ENCODE measurements around the gene BSN. TPM values are rescaled to one million over a fixed set of nuclear protein-coding genes. Genes with fewer than 3 reads are reported as not detected.

BSN gene
- total RNA-seq, 5 donors from 2014 or later (not counting 1 experiment from before 2014, with no cell fraction given), result 0.08 to 0.44 (median 0.32) TPM

DNA sequence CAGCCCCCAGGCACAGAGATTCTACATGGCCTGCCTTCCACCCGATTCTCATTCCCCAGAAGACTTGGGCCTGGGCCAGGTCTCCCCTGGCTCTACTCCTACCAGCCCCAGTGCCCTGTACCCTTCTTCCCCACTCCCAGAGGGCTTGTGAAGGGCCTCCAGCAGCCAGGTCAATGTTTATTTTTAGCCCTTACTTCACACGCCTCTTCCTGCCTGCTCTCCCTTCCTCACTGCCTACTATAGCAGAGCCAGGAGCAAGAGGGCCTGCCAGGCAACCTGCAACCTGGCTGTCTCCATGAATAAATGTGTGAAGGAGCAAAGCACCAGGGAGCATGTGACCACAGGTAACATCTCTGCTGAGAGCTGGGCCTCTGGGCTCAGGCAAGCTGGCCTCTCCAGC, 93.5 kb downstream of the BSN start:
- Histone ChIP-seq H3K27me3 (replicated peaks in 1 of 2; ENCODE audit: control insufficient read depth in 2 of 2, extremely low read depth in 1 of 2, insufficient read depth in 2 of 2, low read length in 1 of 2) (no peaks in the 10 kb centered on the region), H3K4me3 (ENCODE audit: control insufficient read depth in 1 of 2, extremely low read depth in 1 of 2, low read length in 1 of 2) (no peak overlapping the region), H3K36me3 (ENCODE audit: control insufficient read depth in 2 of 2, extremely low read depth in 1 of 2, insufficient read depth in 1 of 2, low read length in 1 of 2) (no peaks in the 10 kb centered on the region), H3K9me3 (no peaks in the 10 kb centered on the region), H3K27ac (ENCODE audit: low read length) (no peak overlapping the region), H3K4me1 (ENCODE audit: control insufficient read depth in 1 of 2, extremely low read depth in 1 of 2, insufficient read depth in 2 of 2, low read length in 2 of 2) (no peaks in the 10 kb centered on the region)
- WGBS (ENCODE audit: insufficient coverage), result 100% methylated on average over 1 of the region's 2 CpGs
- Mint-ChIP-seq H3K27me3 (no peaks in the 10 kb centered on the region), H3K27ac (no peak overlapping the region), H3K36me3 (no peaks in the 10 kb centered on the region), H3K9me3 (no peaks in the 10 kb centered on the region), H3K4me1 (no peaks in the 10 kb centered on the region), H3K4me3 (no peak overlapping the region)
- ChIA-PET CTCF (no interaction called here), POLR2A (no interaction called here)
- DNase-seq (no peak), ATAC-seq (replicated peaks in 1 of 4) (no peak)

- WGBS (ENCODE audit: insufficient coverage), result 67% methylated on average over 1 of the region's 3 CpGs
- ATAC-seq (replicated peaks in 1 of 4) (no peak), DNase-seq (no peak)
- H3K36me3 ChIP-seq (ENCODE audit: control insufficient read depth in 2 of 2, extremely low read depth in 1 of 2, insufficient read depth in 1 of 2, low read length in 1 of 2), result no peaks in the 10 kb centered on the region
- H3K27ac ChIP-seq (ENCODE audit: low read length), result no peak overlapping the region
- no peak overlapping the region for H3K27ac Mint-ChIP-seq
- H3K4me1 ChIP-seq (ENCODE audit: control insufficient read depth in 1 of 2, extremely low read depth in 1 of 2, insufficient read depth in 2 of 2, low read length in 2 of 2), result no peaks in the 10 kb centered on the region
- H3K36me3 Mint-ChIP-seq, result no peaks in the 10 kb centered on the region
- ChIA-PET POLR2A (no interaction called here), CTCF (no interaction called here)
- no peaks in the 10 kb centered on the region for H3K9me3 ChIP-seq
- H3K4me3 ChIP-seq (ENCODE audit: control insufficient read depth in 1 of 2, extremely low read depth in 1 of 2, low read length in 1 of 2), result no peak overlapping the region
- H3K27me3 Mint-ChIP-seq, result no peaks in the 10 kb centered on the region
- H3K9me3 Mint-ChIP-seq, result no peaks in the 10 kb centered on the region
- no peak overlapping the region for H3K4me3 Mint-ChIP-seq
- no peaks in the 10 kb centered on the region for H3K4me1 Mint-ChIP-seq
- H3K27me3 ChIP-seq (replicated peaks in 1 of 2; ENCODE audit: control insufficient read depth in 2 of 2, extremely low read depth in 1 of 2, insufficient read depth in 2 of 2, low read length in 1 of 2), result no peaks in the 10 kb centered on the region
These were observed 94.2 kb downstream of the BSN start for GRCh38 chr3:49648354-49649019.

DNA sequence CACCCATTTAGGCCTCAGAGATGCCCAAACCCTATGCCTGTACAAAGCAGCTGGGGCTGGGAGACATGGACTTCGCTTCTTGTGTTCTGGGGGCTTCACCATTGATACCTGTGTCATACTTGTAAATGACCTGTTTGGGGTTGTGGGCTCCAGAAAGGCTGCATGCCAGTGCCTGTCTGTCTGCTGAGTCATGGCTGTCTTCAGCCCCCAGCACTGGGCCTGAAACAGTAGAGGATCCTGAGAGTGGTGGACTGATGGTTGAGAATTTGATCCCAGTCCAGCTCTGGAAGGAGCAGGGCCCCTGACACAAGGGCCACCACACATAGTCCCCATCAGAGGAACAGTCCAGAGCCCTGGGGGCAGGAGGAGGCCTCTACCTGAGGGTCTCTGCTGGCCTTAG, 95.3 kb downstream of the BSN start:
- no peaks in the 10 kb centered on the region for H3K36me3 Mint-ChIP-seq
- Histone ChIP-seq H3K36me3 (ENCODE audit: control insufficient read depth in 2 of 2, extremely low read depth in 1 of 2, insufficient read depth in 1 of 2, low read length in 1 of 2) (no peaks in the 10 kb centered on the region), H3K9me3 (no peaks in the 10 kb centered on the region), H3K4me3 (ENCODE audit: control insufficient read depth in 1 of 2, extremely low read depth in 1 of 2, low read length in 1 of 2) (no peak overlapping the region), H3K27me3 (replicated peaks in 1 of 2; ENCODE audit: control insufficient read depth in 2 of 2, extremely low read depth in 1 of 2, insufficient read depth in 2 of 2, low read length in 1 of 2) (no peaks in the 10 kb centered on the region), H3K4me1 (ENCODE audit: control insufficient read depth in 1 of 2, extremely low read depth in 1 of 2, insufficient read depth in 2 of 2, low read length in 2 of 2) (no peaks in the 10 kb centered on the region), H3K27ac (ENCODE audit: low read length) (no peak overlapping the region)
- whole genome bisulfite sequencing (ENCODE audit: insufficient coverage), result no CpG with 5 or more reads among the region's 1 CpG
- no peak for ATAC-seq (replicated peaks in 1 of 4)
- peaks cover 0 to under 1% (median 0%) of the 10 kb centered on the region in 3 donors for H3K4me1 Mint-ChIP-seq
- H3K4me3 Mint-ChIP-seq, result no peak overlapping the region
- H3K27me3 Mint-ChIP-seq, result peaks cover 0 to 2% of the 10 kb centered on the region in 2 donors
- DNase-seq, result no peak
- H3K9me3 Mint-ChIP-seq, result no peaks in the 10 kb centered on the region
- ChIA-PET CTCF (no interaction called here), POLR2A (no interaction called here)
- no peak overlapping the region for H3K27ac Mint-ChIP-seq

DNA sequence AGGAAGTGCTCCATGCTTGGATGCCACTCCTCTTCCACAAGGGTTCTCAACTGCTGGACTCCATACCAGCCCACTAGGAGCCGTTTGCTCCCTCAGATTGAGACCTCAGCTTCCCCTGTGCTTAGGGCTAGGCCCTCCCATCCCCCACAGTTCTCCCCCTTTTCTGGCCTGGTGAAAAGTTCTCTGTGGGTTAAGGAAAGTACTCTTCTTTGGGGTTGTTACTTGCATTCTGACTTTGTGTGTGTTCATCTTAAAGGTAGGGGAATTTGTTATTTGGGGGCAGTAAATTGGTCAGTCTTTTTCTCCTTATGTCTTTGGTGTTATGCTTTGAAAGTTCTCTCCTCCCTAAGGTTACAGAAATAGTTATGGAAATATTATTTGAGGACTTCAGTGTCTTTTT, 95.9 kb downstream of the BSN start:
- Histone ChIP-seq H3K27ac (ENCODE audit: low read length) (no peak overlapping the region), H3K27me3 (replicated peaks in 1 of 2; ENCODE audit: control insufficient read depth in 2 of 2, extremely low read depth in 1 of 2, insufficient read depth in 2 of 2, low read length in 1 of 2) (no peaks in the 10 kb centered on the region), H3K4me1 (ENCODE audit: control insufficient read depth in 1 of 2, extremely low read depth in 1 of 2, insufficient read depth in 2 of 2, low read length in 2 of 2) (no peaks in the 10 kb centered on the region), H3K4me3 (ENCODE audit: control insufficient read depth in 1 of 2, extremely low read depth in 1 of 2, low read length in 1 of 2) (no peak overlapping the region), H3K36me3 (ENCODE audit: control insufficient read depth in 2 of 2, extremely low read depth in 1 of 2, insufficient read depth in 1 of 2, low read length in 1 of 2) (no peaks in the 10 kb centered on the region), H3K9me3 (no peaks in the 10 kb centered on the region)
- Mint-ChIP-seq H3K4me1 (peaks cover 0 to 2% (median 0%) of the 10 kb centered on the region in 3 donors), H3K4me3 (no peak overlapping the region), H3K36me3 (no peaks in the 10 kb centered on the region), H3K9me3 (no peaks in the 10 kb centered on the region), H3K27ac (no peak overlapping the region), H3K27me3 (peaks cover 0 to 6% of the 10 kb centered on the region in 2 donors)
- ATAC-seq (replicated peaks in 1 of 4), result no peak
- no CpG with 5 or more reads among the region's 1 CpG for WGBS (ENCODE audit: insufficient coverage)
- CTCF ChIA-PET, result no interaction called here
- DNase-seq, result no peak
- POLR2A ChIA-PET, result no interaction called here

DNA sequence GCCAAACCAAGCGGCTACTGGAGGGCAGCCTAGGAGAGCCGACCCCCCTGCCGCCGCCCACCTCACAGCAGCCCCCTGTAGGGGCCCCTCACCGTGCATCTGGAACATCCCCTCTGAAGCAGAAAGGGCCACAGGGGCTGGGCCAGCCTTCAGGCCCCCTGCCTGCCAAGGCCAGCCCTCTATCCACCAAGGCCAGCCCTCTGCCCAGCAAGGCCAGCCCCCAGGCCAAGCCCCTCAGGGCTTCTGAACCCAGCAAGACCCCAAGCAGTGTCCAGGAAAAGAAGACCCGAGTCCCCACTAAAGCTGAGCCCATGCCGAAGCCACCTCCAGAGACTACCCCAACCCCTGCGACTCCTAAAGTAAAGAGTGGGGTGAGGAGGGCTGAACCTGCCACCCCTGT, 96.4 kb downstream of the BSN start:
- Histone ChIP-seq H3K9me3 (no peaks in the 10 kb centered on the region), H3K4me1 (ENCODE audit: control insufficient read depth in 1 of 2, extremely low read depth in 1 of 2, insufficient read depth in 2 of 2, low read length in 2 of 2) (no peaks in the 10 kb centered on the region), H3K36me3 (ENCODE audit: control insufficient read depth in 2 of 2, extremely low read depth in 1 of 2, insufficient read depth in 1 of 2, low read length in 1 of 2) (no peaks in the 10 kb centered on the region), H3K4me3 (ENCODE audit: control insufficient read depth in 1 of 2, extremely low read depth in 1 of 2, low read length in 1 of 2) (no peak overlapping the region), H3K27ac (ENCODE audit: low read length) (no peak overlapping the region), H3K27me3 (replicated peaks in 1 of 2; ENCODE audit: control insufficient read depth in 2 of 2, extremely low read depth in 1 of 2, insufficient read depth in 2 of 2, low read length in 1 of 2) (peaks cover 0 to 4% of the 10 kb centered on the region in 2 experiments)
- Mint-ChIP-seq H3K36me3 (no peaks in the 10 kb centered on the region), H3K27me3 (peaks cover 0 to 6% of the 10 kb centered on the region in 2 donors), H3K4me3 (no peak overlapping the region), H3K4me1 (peaks cover 0 to 2% (median 0%) of the 10 kb centered on the region in 3 donors), H3K9me3 (no peaks in the 10 kb centered on the region), H3K27ac (no peak overlapping the region)
- DNase-seq (no peak), ATAC-seq (replicated peaks in 1 of 4) (no peak)
- ChIA-PET CTCF (no interaction called here), POLR2A (no interaction called here)
- WGBS (ENCODE audit: insufficient coverage), result 71% methylated on average over 5 of the region's 8 CpGs

GRCh38 chr3:49652218-49652902, 98.1 kb downstream of the BSN start:
- no peak overlapping the region for H3K4me3 ChIP-seq (ENCODE audit: control insufficient read depth in 1 of 2, extremely low read depth in 1 of 2, low read length in 1 of 2)
- POLR2A ChIA-PET, result no interaction called here
- Mint-ChIP-seq H3K4me1 (peaks cover 0 to 4% (median 0%) of the 10 kb centered on the region in 3 donors), H3K9me3 (no peaks in the 10 kb centered on the region), H3K36me3 (no peaks in the 10 kb centered on the region), H3K27me3 (peaks cover 4 to 11% of the 10 kb centered on the region in 2 donors), H3K27ac (no peak overlapping the region), H3K4me3 (no peak overlapping the region)
- DNase-seq (no peak), ATAC-seq (replicated peaks in 1 of 4) (no peak)
- no peaks in the 10 kb centered on the region for H3K36me3 ChIP-seq (ENCODE audit: control insufficient read depth in 2 of 2, extremely low read depth in 1 of 2, insufficient read depth in 1 of 2, low read length in 1 of 2)
- peaks cover 0 to 17% of the 10 kb centered on the region in 2 experiments for H3K27me3 ChIP-seq (replicated peaks in 1 of 2; ENCODE audit: control insufficient read depth in 2 of 2, extremely low read depth in 1 of 2, insufficient read depth in 2 of 2, low read length in 1 of 2)
- 87% methylated on average over 30 of the region's 36 CpGs for WGBS (ENCODE audit: insufficient coverage)
- H3K27ac ChIP-seq (ENCODE audit: low read length), result no peak overlapping the region
- H3K9me3 ChIP-seq, result no peaks in the 10 kb centered on the region
- H3K4me1 ChIP-seq (ENCODE audit: control insufficient read depth in 1 of 2, extremely low read depth in 1 of 2, insufficient read depth in 2 of 2, low read length in 2 of 2), result no peaks in the 10 kb centered on the region
- CTCF ChIA-PET, result no interaction called here

Data from T-cell (primary cell).